Raji (cell line): ENCODE results near the gene APOL5.

ENCODE experiments used
- POLR2A ChIP-seq: IDR thresholded peaks from 2 replicates; pipeline ENCODE4 v1.6.1; 2011; ENCODE audit warnings: low read depth, low read length, control low read depth; ENCODE audit not compliant: insufficient read depth

The APOL5 gene

GRCh38 chr22:35758394-35758793, 40.7 kb downstream of the APOL5 start:
- TF ChIP-seq POLR2A: no peak

- TF ChIP-seq POLR2A: no peak
Observed at GRCh38 chr22:35761037-35761436, 43.4 kb downstream of the APOL5 start.

GRCh38 chr22:35766654-35767580, 49.2 kb downstream of the APOL5 start:
- TF ChIP-seq POLR2A: no peak

GRCh38 chr22:35769974-35770373, 52.3 kb downstream of the APOL5 start:
- no peak for TF ChIP-seq POLR2A

- TF ChIP-seq POLR2A: no peak
Observed at GRCh38 chr22:35775339-35775738, 57.7 kb downstream of the APOL5 start.

GRCh38 chr22:35777335-35777975, 59.8 kb downstream of the APOL5 start:
- TF ChIP-seq POLR2A: no peak
